GM19468 (cell line): Measurements from ENCODE around the gene TOR4A.
"Not testable (repeated sequence)": the region's sequence is repeated elsewhere in the genome, so short reads cannot be mapped to it uniquely, and the experiment has no call there.

Source experiments
- ATAC-seq: cut with Tn5 transposase; IDR thresholded peaks from one replicate; pipeline ENCODE4 v1.9.1; 2021; ENCODE audit warnings: mild to moderate bottlenecking, moderate library complexity, moderate number of reproducible peaks; ENCODE audit not compliant: unreplicated experiment; ENCODE audit errors: extremely low read depth

Gene TOR4A

DNA sequence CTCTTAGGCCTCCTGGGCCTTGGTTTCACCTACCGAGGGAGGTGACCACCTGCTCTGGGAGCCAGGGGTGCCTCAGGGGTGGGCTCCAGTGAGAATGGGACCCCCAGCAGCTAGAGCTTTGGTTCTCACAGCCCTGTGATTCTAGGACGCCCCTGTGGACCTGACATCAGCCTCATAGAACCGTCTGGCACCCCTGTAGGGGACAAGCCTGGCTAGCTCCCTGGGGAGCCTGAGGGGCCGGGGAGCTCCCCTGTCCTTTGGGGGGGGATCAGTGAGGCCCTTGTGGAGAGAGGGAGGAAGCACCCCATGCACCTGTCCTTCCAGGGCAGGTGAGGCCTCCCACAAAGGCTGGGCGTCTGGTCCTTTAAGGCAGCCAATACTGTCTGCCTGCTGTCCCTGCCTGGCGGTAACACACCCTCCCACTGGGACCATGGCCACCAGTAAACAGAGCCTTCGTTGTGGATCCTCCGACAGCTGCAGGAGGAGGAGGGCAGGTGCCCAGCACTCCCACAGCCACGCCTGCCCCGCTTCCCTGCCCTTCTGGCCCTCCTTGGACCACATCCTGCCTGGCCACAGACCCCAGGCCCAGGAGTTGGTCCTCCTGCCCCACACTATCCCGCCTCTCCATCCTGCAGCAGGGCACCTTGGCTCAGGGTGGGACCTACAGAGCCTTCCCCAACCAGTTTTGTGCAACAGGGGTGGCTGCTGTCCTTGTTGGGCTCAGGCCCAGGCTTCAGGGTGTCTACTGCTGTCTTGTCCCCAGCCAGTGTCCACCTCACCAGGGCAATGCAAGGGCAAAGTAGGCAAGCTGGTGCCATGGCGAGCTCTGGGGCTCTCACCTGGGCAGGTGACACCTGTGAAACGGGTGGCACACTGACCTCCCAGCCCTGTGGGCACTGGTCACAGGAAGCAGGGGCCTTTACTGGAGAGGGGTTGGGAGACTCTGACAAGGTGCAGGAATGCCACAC is 39.5 kb upstream of the TOR4A start:
- no peak for ATAC-seq

DNA sequence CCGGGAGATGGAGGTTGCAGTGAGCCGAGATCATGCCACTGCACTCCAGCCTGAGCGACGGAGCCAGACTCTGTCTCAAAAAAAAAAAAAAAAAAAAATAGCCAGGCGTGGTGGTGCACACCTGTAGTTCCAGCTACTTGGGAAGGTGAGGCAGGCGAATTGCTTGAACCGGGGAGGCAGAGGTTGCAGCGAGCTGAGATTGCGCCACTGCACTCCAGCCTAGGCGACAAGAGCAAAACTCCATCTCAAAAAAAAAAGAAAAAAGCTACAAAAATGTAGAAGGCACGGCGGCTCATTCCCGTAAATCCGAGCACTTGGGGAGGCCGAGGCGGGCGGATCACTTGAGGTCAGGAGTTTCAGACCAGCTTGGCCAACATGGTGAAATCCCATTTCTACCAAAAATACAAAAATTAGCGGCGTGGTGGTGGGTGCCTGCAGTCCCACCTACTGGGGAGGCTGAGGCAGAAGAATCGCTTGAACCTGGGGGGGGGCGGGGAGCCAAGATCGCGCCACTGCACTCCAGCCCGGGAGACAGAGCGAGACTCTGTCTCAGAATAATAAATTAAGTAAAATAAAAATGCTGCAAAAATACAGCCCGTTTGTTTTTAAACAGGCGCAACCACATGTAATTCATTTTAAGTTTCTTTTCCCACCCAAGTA is 37.9 kb upstream of the TOR4A start:
- not testable (repeated sequence) for ATAC-seq

- ATAC-seq, result no peak
Observed at GRCh38 chr9:137240318-137240840, 37.1 kb upstream of the TOR4A start.

- peak; percentile 71 for ATAC-seq
Observed at GRCh38 chr9:137240841-137241489, 36.6 kb upstream of the TOR4A start, which contains the start of gene TUBB4B. Gene TUBB4B, plus strand, starts transcription at chr9:137241287. Its CDS starts 74 bp downstream, at chr9:137241361.

- peak; percentile 0 for ATAC-seq
Observed at GRCh38 chr9:137241490-137242268, 35.8 kb upstream of the TOR4A start.

DNA sequence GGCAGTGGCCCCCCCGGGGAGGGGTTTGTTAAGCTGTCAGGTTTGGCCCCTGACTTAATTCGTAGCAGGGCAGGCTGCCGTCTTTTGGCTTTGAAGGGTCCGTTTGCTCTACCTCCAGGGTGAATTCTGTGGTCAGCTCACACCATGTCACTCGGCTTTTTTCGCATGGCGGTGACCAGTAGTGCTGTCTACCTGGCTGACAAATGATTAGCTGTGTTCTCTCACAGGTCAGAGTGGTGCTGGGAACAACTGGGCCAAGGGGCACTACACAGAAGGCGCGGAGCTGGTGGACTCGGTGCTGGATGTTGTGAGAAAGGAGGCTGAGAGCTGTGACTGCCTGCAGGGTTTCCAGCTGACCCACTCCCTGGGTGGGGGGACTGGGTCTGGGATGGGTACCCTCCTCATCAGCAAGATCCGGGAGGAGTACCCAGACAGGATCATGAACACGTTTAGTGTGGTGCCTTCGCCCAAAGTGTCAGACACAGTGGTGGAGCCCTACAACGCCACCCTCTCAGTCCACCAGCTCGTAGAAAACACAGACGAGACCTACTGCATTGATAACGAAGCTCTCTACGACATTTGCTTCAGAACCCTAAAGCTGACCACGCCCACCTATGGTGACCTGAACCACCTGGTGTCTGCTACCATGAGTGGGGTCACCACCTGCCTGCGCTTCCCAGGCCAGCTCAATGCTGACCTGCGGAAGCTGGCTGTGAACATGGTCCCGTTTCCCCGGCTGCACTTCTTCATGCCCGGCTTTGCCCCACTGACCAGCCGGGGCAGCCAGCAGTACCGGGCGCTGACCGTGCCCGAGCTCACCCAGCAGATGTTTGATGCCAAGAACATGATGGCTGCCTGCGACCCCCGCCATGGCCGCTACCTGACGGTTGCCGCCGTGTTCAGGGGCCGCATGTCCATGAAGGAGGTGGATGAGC is 35.0 kb upstream of the TOR4A start:
- ATAC-seq, result no peak

- ATAC-seq, result not testable (repeated sequence)
Observed at GRCh38 chr9:137243266-137243625, 34.3 kb upstream of the TOR4A start.

DNA sequence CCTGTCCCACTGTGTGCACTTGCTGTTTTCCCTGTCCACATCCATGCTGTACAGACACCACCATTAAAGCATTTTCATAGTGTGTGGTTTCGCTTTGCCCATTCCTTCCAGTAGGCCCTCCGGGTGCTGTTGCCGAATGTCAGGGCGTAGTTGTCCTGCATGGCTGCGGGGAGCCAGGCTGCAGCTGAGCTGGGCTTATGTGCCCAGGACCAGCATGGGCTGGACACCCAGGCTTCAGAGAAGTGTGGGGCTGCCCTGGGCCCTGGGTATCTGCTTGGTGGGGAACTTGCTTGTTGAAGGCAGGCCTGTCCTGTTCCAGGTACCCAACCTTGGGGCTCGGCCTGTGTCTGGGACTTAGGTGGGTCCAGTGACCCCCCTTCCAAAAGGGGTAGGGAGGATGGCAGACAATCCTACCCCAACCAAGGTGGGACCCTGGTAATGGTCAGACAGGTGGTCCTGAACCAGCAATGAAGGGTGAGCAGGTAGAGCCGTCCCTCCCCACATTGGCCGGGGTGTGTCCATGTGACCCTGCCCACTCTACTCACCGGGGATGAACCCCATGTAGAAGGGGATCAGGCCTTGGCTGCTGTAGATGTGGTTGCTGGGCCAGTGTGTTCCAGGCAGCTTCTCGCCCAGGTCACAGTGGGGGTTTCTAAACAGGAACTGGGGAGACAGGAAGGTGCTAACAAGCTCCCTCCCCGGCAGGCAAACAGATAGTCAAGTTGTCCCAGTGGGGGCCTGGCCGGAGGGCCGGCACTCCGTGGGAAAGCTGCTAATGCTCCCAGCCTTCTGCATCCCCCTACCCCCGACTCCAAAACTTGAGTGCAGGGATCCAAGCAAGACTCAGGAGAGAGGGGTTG is 33.7 kb upstream of the TOR4A start:
- ATAC-seq, result no peak

GRCh38 chr9:137244486-137245449 is 32.8 kb upstream of the TOR4A start:
- no peak for ATAC-seq

DNA sequence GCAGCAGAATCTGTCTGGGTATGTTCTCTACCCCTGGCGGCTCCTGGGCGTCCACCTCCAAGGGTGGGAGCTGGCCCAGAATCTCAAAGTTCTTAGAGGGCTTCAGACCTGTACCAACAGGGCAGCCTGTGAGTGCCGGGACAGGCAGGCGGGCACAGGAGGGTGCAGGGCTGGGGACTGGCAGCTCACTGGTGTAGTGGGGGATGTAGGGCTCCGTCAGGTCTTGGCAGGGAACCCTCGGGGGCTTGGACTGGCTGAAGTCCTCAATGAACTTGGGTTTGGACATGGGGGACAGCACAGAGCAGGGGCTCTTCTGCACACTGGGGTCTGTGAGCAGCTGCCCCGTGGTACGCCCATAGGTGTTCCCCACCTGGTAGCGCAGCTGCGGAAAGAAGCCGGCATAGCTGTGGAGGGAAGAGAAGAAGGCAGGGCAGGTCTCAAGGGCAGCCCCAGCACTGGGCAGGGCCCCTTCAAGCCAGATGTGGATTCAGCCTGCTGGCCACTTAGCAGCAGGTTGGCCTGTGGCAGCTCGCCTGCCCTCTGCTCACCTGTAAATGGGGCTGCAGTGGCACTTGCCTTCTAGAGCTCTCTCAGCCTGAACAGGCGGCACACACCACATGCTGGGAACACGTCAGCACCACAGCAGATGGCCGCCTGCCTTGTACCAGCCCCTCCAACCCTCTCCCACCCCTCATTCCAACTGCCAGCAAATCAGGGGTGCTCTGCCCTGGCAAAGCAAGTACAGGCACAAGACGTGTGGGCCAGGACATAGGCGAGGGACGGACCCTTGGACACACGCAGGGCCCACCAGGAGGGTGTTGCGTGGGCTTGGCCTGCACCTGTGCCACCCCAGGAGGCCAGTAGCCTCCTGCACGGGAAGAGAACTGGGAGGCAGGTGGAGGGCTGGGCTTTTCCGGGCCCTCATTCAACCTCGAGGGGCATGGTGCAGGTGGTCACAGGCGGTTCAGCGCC is 31.8 kb upstream of the TOR4A start:
- no peak for ATAC-seq

DNA sequence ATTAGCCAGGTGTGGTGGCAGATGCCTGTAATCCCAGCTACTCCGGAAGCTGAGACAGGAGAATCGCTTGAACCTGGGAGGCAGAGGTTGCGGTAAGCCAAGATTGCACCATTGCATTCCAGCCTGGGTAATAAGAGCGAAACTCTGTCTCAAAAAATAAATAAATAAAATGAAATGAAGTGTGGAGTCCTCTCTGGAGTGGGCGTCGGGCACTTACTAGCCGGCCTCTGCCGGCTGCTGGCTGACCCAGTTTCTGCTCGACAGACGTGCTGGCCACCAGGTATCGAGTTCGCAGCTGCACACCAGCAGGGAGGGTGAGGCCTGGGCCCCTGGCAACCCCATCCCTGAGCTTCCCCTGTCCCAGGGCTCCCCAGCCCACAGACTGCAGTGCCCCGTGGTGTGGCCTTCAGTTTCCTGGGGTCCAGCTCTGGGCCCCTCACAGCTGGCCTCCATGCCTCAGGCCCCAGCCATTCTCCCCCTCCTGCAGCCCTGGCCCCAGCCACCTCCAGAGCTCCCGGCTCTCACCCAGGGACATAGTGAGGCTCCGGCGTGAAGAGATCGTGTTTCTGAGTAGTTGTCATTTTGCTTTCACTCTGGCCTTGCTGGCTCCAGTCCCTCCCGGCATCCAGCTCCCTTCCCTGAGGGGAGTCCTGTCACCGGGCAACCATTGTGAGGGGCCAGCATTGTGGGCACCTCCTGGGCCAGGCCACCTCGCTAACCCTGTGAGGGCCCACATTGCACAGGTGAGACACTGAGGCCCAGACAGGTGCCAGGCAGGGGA is 30.2 kb upstream of the TOR4A start:
- no peak for ATAC-seq

- no peak for ATAC-seq
Observed at GRCh38 chr9:137247916-137248175, 29.7 kb upstream of the TOR4A start.

- no peak for ATAC-seq
Observed at GRCh38 chr9:137250329-137251193, 27.0 kb upstream of the TOR4A start.

GRCh38 chr9:137251194-137251461 is 26.4 kb upstream of the TOR4A start, which contains the start of gene STPG3:
Gene STPG3, plus strand, starts transcription at chr9:137251286. Its CDS starts 1 bp downstream, at chr9:137251287.
- ATAC-seq, result no peak
